GM21526 (cell line): ENCODE results near the gene POU1F1.
A peak's percentile ranks its signal among the peaks of the same experiment; 100 is the strongest.
"Not testable (repeated sequence)": the region's sequence is repeated elsewhere in the genome, so short reads cannot be mapped to it uniquely, and the experiment has no call there.

ENCODE experiments used
- ATAC-seq: cut with Tn5 transposase; IDR thresholded peaks from one replicate; pipeline ENCODE4 v1.9.1; 2021; ENCODE audit warnings: moderate library complexity; ENCODE audit not compliant: unreplicated experiment, low FRiP score

Gene POU1F1, protein sequence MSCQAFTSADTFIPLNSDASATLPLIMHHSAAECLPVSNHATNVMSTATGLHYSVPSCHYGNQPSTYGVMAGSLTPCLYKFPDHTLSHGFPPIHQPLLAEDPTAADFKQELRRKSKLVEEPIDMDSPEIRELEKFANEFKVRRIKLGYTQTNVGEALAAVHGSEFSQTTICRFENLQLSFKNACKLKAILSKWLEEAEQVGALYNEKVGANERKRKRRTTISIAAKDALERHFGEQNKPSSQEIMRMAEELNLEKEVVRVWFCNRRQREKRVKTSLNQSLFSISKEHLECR

DNA sequence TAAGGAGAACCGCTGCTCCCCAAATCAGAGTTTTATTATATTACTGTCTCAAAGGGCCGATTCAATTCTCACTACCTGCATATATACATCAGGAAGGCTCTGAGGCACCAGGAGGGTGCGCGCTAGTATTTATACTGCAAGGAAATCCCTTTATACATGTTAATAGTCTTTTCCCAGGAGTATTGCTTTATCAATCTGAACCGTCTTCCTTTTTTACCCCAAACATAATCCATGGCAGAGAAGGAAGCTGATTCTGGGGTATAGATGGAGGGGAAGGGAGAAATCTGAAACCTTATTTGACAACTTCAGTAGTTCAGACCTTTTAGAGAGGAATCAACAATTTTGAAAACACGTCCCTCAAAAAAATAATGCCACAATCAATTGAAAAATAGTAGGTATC lies at the start of gene POU1F1:
Gene POU1F1, minus strand, starts transcription at position 101 of the 400 bp plus-strand sequence. CDS start 122 bp downstream, outside the sequence.
- ATAC-seq: no peak

GRCh38 chr3:87324609-87325008 lies 48.2 kb upstream of the POU1F1 start:
- no peak for ATAC-seq

- ATAC-seq: no peak
Observed at GRCh38 chr3:87320756-87321626, 44.6 kb upstream of the POU1F1 start.

DNA sequence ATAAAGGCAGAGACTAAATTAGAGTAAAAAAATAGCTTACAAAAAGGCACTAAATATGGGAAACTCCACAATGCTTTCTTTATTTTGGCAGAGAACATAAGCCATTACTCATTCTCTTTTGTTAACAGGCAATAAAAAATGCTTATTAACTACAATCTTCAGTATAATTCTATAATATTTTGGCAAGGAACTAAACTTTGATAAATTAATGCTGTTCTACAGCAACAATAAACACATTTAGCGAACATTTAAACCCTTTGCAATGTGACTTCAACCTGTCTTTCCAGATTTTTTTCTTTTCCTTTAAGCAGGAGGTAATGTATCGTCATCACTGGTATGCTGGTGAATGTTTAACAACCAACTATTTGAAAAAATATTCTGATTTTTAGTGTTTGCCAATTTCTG lies 42.2 kb upstream of the POU1F1 start:
- no peak for ATAC-seq

DNA sequence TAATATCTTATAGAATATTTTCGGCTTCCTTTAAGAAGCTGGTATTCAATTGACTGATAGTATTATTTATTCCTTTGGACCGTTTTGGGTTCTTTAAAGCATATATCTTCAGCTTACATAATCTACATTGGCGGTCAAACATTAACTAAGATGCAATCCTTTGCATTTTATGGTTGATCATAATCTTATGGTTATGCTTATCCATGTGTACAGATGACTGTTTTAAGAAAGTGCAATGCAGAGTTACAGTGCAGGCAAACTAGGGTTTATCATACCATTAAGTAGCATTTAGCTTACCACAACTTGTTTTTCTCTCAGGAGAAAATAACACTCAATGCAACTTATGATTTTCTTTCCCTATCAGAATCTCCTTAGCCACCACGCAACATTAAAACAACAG lies 41.4 kb upstream of the POU1F1 start:
- no peak for ATAC-seq

DNA sequence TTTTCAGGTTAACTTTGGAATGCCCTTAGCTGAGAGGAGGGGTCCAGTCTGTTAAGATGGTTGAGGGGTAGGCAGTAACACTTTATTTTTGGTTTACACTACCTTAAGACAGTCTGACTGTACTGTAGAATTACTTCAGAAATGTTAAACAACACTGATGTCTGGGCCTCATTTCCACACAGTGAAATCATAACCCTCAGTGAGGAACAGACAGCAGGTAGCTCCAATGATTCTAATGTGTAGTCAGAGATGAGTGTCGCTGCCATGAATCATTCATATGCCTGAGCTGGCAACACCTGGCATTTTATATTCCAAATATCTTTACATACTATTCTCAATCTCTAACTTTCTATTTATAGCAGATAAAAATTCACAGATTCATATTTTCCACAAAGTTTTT lies 37.3 kb upstream of the POU1F1 start:
- ATAC-seq: no peak

- ATAC-seq: no peak
Observed at GRCh38 chr3:87311309-87311708, 34.9 kb upstream of the POU1F1 start.

DNA sequence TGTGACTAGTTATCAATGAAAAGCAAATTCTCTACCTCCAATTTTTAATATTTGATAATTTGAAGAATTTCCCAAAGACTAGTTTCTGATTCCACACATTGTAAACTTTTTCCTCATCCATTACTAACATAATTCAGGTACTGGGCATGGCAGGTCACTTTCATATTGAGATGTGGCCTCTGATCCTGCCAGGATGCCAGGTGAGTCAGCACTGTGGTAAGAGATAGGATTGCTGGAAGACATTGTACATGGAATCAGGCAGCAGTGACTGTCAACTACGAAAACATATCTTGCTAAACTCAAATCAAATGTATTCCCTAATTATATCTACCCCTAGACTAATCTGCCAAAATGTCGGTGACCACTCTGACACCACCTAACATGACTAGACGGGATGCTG lies 33.2 kb upstream of the POU1F1 start:
- ATAC-seq: no peak

DNA sequence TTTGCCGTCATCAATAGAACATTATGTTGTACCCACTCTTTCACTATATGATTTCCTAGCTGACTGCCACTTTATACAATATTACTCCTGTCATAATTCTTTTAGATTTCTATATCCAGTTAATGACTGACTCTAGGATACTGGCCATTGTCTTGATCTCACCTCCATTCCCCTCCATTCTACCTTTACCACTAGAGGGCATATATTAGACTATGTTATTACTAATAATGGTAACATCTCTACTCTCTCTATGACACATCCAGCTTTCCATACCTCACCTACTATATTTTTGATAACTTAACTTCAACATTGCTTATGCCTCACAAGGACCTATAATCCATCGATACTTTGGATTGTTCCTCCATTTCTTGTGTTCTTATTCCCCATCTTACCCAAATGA lies 31.4 kb upstream of the POU1F1 start:
- peak; percentile 75 for ATAC-seq

- ATAC-seq: no peak
Observed at GRCh38 chr3:87305517-87305916, 29.1 kb upstream of the POU1F1 start.

- ATAC-seq: not testable (repeated sequence)
Observed at GRCh38 chr3:87305031-87305430, 28.6 kb upstream of the POU1F1 start.

GRCh38 chr3:87298111-87298718 lies 21.8 kb upstream of the POU1F1 start:
- ATAC-seq: peak; percentile 92

- no peak for ATAC-seq
Observed at GRCh38 chr3:87288446-87288845, 12.1 kb upstream of the POU1F1 start.

- ATAC-seq: no peak
Observed at GRCh38 chr3:87287011-87287410, 10.6 kb upstream of the POU1F1 start.

DNA sequence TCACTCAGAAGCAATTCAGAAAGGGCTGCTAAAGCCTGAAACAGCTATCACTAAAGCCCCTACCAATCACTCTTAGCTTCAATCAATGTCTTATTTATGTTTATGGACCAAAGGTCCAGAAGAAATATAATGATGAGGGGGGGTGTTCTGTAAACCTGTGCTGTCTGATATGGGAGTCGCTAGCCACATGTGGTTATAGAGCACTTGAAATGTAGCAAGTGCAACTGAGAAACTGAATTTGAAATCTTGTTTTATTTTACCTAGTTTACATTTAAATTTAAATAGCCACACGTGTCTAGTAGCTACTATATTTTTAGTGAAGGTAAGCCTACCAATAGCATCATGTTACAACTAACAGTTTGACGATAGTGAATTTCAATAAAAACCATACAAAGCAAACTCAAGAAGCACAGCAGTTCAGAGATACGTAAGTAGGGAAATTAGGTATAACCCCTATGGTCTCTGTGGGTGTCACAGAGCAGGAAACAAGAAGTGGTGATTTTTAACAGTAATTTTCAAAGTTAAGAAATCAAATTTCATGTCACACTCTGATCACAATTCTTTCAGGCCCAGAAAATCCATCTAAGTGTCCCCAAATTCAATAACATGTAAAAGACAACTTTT lies 3.6 kb downstream of the POU1F1 start:
- peak; percentile 79 for ATAC-seq

DNA sequence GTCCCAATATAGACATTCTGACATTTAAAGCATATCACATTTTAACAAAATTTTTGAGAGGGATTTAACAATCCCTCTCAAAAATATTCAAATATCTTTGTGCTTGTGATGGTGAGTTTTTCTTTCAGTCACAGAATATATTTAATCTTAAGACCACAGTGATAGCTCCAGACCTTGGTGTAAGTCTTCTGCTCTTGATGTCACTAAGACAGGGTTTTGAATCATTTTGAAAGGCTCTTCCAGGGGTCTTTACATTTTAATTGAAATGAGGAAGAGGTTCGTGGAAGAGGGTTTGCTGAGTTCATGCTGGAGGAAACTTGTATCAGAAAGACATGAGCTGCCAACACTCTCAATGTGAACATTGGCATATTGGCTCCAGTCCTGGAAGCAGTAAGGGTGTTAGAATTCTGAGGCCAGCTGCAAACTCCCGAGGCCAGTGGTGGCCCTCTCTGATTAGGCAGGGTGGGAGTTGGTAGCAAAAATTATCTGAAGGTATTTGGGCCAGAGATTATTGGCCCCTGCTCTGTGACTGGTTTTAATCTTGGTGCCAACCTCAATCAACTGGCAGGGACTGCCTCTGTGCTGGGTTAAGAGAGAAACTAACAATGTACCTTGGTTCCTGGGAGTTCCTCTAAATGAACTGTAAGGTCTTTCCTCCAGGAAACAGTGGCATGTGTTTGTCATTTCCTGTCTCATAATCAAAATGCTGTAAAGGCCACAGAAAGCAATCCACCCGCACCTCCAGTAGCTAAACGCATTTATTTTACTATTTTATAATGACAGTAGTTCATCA lies 5.3 kb downstream of the POU1F1 start:
- ATAC-seq: no peak

- no peak for ATAC-seq
Observed at GRCh38 chr3:87269723-87270122, 6.7 kb downstream of the POU1F1 start.

- no peak for ATAC-seq
Observed at GRCh38 chr3:87268646-87269211, 7.7 kb downstream of the POU1F1 start.

DNA sequence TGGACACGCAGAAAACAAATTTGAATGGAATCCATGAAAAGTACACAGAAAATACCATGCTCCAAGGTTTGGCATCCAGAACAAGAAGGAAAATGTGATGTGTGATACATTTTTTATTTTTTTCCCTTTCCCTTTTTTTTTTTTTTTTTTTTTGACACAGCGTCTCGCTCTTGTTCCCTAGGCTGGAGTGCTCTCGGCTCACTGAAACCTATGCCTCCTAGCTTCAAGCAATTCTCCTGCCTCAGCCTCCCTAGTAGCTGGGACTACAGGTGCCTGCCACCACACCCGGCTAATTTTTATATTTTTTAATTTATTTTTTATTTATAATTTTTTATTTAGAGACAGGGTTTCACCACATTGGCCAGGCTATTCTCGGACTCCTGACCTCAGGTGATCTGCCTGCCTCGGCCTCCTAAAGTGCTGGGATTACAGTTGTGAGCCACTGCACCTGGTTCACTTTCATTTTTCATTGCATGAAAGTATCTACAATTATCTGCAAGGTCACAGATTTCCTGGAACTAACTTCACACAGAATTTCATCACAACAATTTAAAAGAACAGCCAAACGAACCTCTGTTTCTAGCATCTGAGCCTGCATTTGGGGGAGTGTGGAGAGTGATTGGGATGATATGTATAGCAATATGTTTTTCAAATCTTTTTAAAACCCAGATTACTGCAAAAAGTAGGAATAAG lies 8.3 kb downstream of the POU1F1 start:
- ATAC-seq: no peak
